ENCODE results near the gene CEP89. TPM values are rescaled to one million over a fixed set of nuclear protein-coding genes. Genes with fewer than 3 reads are reported as not detected.
"Not testable (repeated sequence)": the region's sequence is repeated elsewhere in the genome, so short reads cannot be mapped to it uniquely, and the experiment has no call there.

Gene CEP89
- total RNA-seq, 4 donors from 2014 or later = 18.5 to 24.7 (median 19.4) TPM

GRCh38 chr19:32852216-32852615 is 119.5 kb downstream of the CEP89 start:
- WGBS, 2 donors = 87 to 95% methylated on average over 6 of the region's 6 CpGs

DNA sequence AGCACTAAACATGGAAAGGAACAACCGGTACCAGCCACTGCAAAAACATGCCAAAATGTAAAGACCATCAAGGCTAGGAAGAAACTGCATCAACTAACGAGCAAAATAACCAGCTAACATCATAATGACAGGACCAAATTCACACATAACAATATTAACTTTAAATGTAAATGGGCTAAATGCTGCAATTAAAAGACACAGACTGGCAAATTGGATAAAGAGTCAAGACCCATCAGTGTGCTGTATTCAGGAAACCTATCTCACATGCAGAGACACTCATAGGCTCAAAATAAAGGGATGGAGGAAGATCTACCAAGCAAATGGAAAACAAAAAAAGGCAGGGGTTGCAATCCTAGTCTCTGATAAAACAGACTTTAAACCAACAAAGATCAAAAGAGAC is 123.7 kb downstream of the CEP89 start:
- H3K4me3 ChIP-seq (replicated peaks in 1 of 3); H3K36me3 ChIP-seq; H3K4me1 ChIP-seq; DNase-seq; intact Hi-C loops (cut with DNase I); H3K27ac ChIP-seq; H3K27me3 ChIP-seq; H3K9me3 ChIP-seq: not testable (repeated sequence)
- 67 to 70% methylated on average over 1 to 2 of the region's 2 CpGs for WGBS, 2 donors

More at GRCh38 chr19:32852216-32852615, 119.5 kb downstream of the CEP89 start:
- no peaks in the 10 kb centered on the region for H3K9me3 ChIP-seq
- no peak for DNase-seq
- H3K4me1 ChIP-seq = no peaks in the 10 kb centered on the region
- H3K27ac ChIP-seq = no peak overlapping the region
- intact Hi-C loops (cut with DNase I) = no loop called here
- no peak overlapping the region for H3K4me3 ChIP-seq (replicated peaks in 1 of 3)
- H3K36me3 ChIP-seq = no peaks in the 10 kb centered on the region
- no peaks in the 10 kb centered on the region for H3K27me3 ChIP-seq
- TF ChIP-seq, protein P1, sequence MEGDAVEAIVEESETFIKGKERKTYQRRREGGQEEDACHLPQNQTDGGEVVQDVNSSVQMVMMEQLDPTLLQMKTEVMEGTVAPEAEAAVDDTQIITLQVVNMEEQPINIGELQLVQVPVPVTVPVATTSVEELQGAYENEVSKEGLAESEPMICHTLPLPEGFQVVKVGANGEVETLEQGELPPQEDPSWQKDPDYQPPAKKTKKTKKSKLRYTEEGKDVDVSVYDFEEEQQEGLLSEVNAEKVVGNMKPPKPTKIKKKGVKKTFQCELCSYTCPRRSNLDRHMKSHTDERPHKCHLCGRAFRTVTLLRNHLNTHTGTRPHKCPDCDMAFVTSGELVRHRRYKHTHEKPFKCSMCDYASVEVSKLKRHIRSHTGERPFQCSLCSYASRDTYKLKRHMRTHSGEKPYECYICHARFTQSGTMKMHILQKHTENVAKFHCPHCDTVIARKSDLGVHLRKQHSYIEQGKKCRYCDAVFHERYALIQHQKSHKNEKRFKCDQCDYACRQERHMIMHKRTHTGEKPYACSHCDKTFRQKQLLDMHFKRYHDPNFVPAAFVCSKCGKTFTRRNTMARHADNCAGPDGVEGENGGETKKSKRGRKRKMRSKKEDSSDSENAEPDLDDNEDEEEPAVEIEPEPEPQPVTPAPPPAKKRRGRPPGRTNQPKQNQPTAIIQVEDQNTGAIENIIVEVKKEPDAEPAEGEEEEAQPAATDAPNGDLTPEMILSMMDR (IDR thresholded peaks at IDR 0.05) = no peak
- TF ChIP-seq POLR2A (IDR thresholded peaks at IDR 0.05) = no peak

GRCh38 chr19:32843716-32844245 is 128.0 kb downstream of the CEP89 start:
- Histone ChIP-seq H3K36me3 (no peaks in the 10 kb centered on the region), H3K4me1 (no peaks in the 10 kb centered on the region), H3K27ac (no peak overlapping the region), H3K4me3 (replicated peaks in 1 of 3) (no peak overlapping the region), H3K27me3 (no peaks in the 10 kb centered on the region), H3K9me3 (no peaks in the 10 kb centered on the region)
- intact Hi-C loops (cut with DNase I) = no loop called here
- whole genome bisulfite sequencing, 2 donors = 94 to 95% methylated on average over 19 of the region's 19 CpGs
- DNase-seq = no peak
- TF ChIP-seq, protein P1 (IDR thresholded peaks at IDR 0.05) = no peak
- no peak for TF ChIP-seq POLR2A (IDR thresholded peaks at IDR 0.05)

DNA sequence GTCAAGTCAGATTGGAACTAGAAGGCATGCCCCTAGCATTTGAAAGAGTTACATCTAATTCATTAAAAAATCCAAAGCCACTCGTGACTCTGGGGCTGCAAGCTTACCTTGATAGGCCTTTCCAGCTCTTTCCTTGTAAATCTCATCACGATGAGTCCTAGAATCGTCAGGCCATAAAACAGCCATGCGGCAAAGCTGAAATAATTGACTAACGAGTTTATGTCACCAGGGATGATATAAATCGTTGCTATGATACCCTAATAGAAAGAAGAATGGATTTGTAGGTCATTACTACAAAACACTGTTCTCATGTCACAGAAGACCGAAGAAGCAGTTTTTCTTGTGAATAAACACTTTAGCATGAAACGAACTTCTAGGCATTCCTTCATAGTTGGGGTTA is 129.7 kb downstream of the CEP89 start:
- H3K36me3 ChIP-seq = no peaks in the 10 kb centered on the region
- 80 to 91% methylated on average over 8 of the region's 8 CpGs for WGBS, 2 donors
- H3K4me1 ChIP-seq = no peaks in the 10 kb centered on the region
- no peak for DNase-seq
- no peaks in the 10 kb centered on the region for H3K27me3 ChIP-seq
- no peak overlapping the region for H3K27ac ChIP-seq
- H3K9me3 ChIP-seq = no peaks in the 10 kb centered on the region
- TF ChIP-seq, protein P1 (IDR thresholded peaks at IDR 0.05) = no peak
- no peak for TF ChIP-seq POLR2A (IDR thresholded peaks at IDR 0.05)
- intact Hi-C loops (cut with DNase I) = no loop called here
- no peak overlapping the region for H3K4me3 ChIP-seq (replicated peaks in 1 of 3)

- no peaks in the 10 kb centered on the region for H3K36me3 ChIP-seq
- no peak overlapping the region for H3K4me3 ChIP-seq (replicated peaks in 1 of 3)
- H3K27me3 ChIP-seq = no peaks in the 10 kb centered on the region
- TF ChIP-seq, protein P1 (IDR thresholded peaks at IDR 0.05) = no peak
- TF ChIP-seq POLR2A (IDR thresholded peaks at IDR 0.05) = no peak
- no peak overlapping the region for H3K27ac ChIP-seq
- intact Hi-C loops (cut with DNase I) = no loop called here
- no peaks in the 10 kb centered on the region for H3K9me3 ChIP-seq
- no peaks in the 10 kb centered on the region for H3K4me1 ChIP-seq
- WGBS, 2 donors = 86 to 95% methylated on average over 7 of the region's 7 CpGs
- DNase-seq = no peak
Observed at GRCh38 chr19:32837531-32837930, 134.2 kb downstream of the CEP89 start.

GRCh38 chr19:32833388-32833787 is 138.4 kb downstream of the CEP89 start:
- H3K4me1 ChIP-seq; DNase-seq; H3K27ac ChIP-seq; H3K27me3 ChIP-seq; intact Hi-C loops (cut with DNase I); H3K4me3 ChIP-seq (replicated peaks in 1 of 3); H3K9me3 ChIP-seq; H3K36me3 ChIP-seq: not testable (repeated sequence)
- 92 to 93% methylated on average over 7 of the region's 7 CpGs for WGBS, 2 donors

GRCh38 chr19:32832825-32833224 is 138.9 kb downstream of the CEP89 start:
- H3K4me3 ChIP-seq (replicated peaks in 1 of 3); H3K9me3 ChIP-seq; H3K27ac ChIP-seq; intact Hi-C loops (cut with DNase I); H3K36me3 ChIP-seq; H3K27me3 ChIP-seq; H3K4me1 ChIP-seq; DNase-seq: not testable (repeated sequence)
- 91 to 93% methylated on average over 7 of the region's 7 CpGs for WGBS, 2 donors

DNA sequence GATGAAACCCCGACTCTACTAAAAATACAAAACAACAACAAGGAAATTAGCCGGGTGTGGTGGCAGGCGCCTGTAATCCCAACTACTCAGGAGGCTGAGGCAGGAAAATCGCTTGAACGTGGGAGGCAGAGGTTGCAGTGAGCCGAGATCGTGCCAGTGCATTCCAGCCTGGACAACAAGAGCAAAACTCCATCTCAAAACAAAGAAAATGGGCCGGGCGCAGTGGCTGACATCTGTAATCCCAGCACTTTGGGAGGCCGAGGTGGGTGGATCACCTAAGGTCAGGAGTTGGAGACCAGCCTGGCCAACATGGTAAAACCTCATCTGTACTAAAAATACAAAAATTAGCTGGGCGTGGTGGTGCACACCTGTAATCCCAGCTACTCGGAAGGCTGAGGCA is 139.7 kb downstream of the CEP89 start:
- intact Hi-C loops (cut with DNase I); H3K36me3 ChIP-seq: not testable (repeated sequence)
- 96% methylated on average over 12 of the region's 12 CpGs for WGBS, 2 donors

More for the DNA sequence above, 139.7 kb downstream of the CEP89 start:
- H3K4me3 ChIP-seq (replicated peaks in 1 of 3); H3K9me3 ChIP-seq; DNase-seq; H3K4me1 ChIP-seq; H3K27ac ChIP-seq; H3K27me3 ChIP-seq: not testable (repeated sequence)
